Measurements from ENCODE around the gene RERE.
"Not testable (repeated sequence)": the region's sequence is repeated elsewhere in the genome, so short reads cannot be mapped to it uniquely, and the experiment has no call there.

Gene RERE

GRCh38 chr1:8512504-8512903, 304.9 kb downstream of the RERE start:
- no peak for DNase-seq (ENCODE audit: low spot score)

- DNase-seq (ENCODE audit: low spot score), result no peak
Measured at GRCh38 chr1:8510041-8510823, 307.2 kb downstream of the RERE start.

GRCh38 chr1:8509579-8509978, 307.9 kb downstream of the RERE start:
- DNase-seq (ENCODE audit: low spot score), result no peak

GRCh38 chr1:8506995-8507615, 310.3 kb downstream of the RERE start:
- DNase-seq (ENCODE audit: low spot score), result no peak

GRCh38 chr1:8506456-8506855, 311.0 kb downstream of the RERE start:
- no peak for DNase-seq (ENCODE audit: low spot score)

- no peak for DNase-seq (ENCODE audit: low spot score)
Measured at GRCh38 chr1:8503842-8504241, 313.6 kb downstream of the RERE start.

GRCh38 chr1:8502949-8503348, 314.5 kb downstream of the RERE start:
- DNase-seq (ENCODE audit: low spot score), result not testable (repeated sequence)

- DNase-seq (ENCODE audit: low spot score), result no peak
Measured at GRCh38 chr1:8497210-8497819, 320.1 kb downstream of the RERE start.

- no peak for DNase-seq (ENCODE audit: low spot score)
Measured at GRCh38 chr1:8496473-8496872, 321.0 kb downstream of the RERE start.

- DNase-seq (ENCODE audit: low spot score), result no peak
Measured at GRCh38 chr1:8495928-8496401, 321.5 kb downstream of the RERE start.

GRCh38 chr1:8494681-8495080, 322.8 kb downstream of the RERE start:
- no peak for DNase-seq (ENCODE audit: low spot score)

- DNase-seq (ENCODE audit: low spot score), result no peak
Measured at GRCh38 chr1:8493916-8494540, 323.4 kb downstream of the RERE start.

- DNase-seq (ENCODE audit: low spot score), result no peak
Measured at GRCh38 chr1:8487249-8487648, 330.2 kb downstream of the RERE start.

- DNase-seq (ENCODE audit: low spot score), result no peak
Measured at GRCh38 chr1:8486047-8486446, 331.4 kb downstream of the RERE start.

- DNase-seq (ENCODE audit: low spot score), result no peak
Measured at GRCh38 chr1:8483586-8483985, 333.9 kb downstream of the RERE start.

- DNase-seq (ENCODE audit: low spot score), result peak; percentile 40
Measured at GRCh38 chr1:8482979-8483381, 334.5 kb downstream of the RERE start.

- no peak for DNase-seq (ENCODE audit: low spot score)
Measured at GRCh38 chr1:8481650-8482380, 335.6 kb downstream of the RERE start.

GRCh38 chr1:8478566-8478965, 338.9 kb downstream of the RERE start:
- no peak for DNase-seq (ENCODE audit: low spot score)

GRCh38 chr1:8477983-8478362, 339.5 kb downstream of the RERE start:
- DNase-seq (ENCODE audit: low spot score), result no peak

- no peak for DNase-seq (ENCODE audit: low spot score)
Measured at GRCh38 chr1:8477166-8477982, 340.1 kb downstream of the RERE start.

GRCh38 chr1:8476006-8476405, 341.4 kb downstream of the RERE start:
- DNase-seq (ENCODE audit: low spot score), result no peak

Data from COLO829 (cell line).